HG03175 (cell line): ENCODE results near the gene MYCBP2.
"Not testable (repeated sequence)": the region's sequence is repeated elsewhere in the genome, so short reads cannot be mapped to it uniquely, and the experiment has no call there.

Source experiments
- ATAC-seq: cut with Tn5 transposase; IDR thresholded peaks from one replicate; pipeline ENCODE4 v1.9.1; 2021; ENCODE audit warnings: mild to moderate bottlenecking, moderate library complexity; ENCODE audit not compliant: unreplicated experiment

The MYCBP2 gene

DNA sequence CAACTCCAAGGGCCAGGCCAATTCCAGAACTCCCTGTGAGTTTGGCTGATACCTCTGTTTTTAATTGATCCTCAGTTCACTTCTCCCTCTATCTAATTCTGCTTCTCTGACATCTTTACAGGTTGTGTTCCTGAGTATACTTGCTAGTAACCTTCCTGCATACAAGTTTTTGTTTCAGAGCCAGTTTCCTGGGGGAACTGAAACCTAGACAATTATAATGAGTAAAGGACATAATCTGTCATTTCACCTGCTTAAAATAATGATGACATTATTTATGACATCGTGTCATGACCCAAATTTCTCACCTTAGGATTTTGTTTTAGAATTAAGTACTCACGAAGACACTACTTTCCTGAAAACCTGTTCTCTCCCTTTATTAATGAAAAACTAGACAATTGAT lies 12.5 kb upstream of the MYCBP2 start:
- ATAC-seq = peak; percentile 77

DNA sequence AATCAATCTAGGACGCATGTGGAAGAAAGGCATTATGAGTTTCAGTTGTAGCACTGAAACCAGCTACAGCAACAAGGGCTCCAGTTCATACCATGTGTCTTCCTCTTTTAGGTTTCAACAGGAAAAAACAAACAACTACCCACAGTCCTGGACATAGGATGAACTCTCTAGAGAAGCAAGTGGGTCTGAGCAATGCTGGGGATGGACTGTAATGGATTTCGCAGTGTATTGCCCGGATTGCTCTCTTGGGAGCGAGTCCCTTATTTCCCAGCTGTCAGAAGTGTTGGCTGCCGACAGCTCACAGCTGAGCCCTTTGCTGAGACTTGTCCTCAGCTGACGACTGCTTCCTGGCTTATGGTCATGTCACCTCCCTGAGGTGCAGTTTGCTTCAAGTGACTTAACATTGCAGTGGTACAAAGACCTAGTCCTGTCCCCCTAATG lies 12.1 kb upstream of the MYCBP2 start:
- ATAC-seq = peak; percentile 77

DNA sequence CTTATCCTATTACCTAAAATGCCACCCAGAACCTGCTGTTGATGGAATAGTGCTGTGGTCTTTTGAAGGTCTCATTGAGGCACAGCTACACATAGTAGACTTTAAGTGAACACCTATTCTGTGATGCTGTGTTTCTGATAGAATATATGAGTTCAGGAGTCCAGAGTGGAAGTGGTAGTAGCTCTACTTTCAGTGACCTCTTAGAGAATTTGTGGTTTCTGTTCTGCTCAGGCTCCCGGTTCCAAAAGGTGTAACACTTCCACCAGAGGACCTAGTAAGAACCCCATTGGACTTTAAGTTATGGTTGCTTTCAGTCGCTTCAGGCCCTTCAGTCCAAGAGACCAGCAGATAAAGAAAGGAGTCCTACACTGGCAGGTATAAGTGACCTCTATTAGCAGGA lies 11.4 kb upstream of the MYCBP2 start:
- ATAC-seq = peak; percentile 54

DNA sequence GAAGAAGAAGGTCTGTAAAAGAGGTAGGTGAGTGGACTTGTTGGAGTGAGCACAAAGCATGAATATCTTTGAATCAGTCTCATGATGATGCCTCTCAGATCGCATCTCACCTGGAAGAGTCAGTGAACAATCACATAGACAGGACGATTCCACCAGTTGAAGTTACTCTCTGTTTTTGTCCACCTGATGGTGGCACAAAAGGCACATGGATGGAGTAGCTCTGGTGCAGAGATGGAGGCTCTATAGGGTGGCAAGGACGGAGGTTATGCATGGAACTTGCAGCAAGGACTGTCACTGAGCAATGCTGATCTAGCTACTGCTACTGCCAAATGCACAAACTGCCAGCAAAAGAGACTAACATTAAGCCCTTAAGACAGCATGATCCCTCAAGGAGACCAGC lies 10.3 kb upstream of the MYCBP2 start:
- ATAC-seq = no peak

DNA sequence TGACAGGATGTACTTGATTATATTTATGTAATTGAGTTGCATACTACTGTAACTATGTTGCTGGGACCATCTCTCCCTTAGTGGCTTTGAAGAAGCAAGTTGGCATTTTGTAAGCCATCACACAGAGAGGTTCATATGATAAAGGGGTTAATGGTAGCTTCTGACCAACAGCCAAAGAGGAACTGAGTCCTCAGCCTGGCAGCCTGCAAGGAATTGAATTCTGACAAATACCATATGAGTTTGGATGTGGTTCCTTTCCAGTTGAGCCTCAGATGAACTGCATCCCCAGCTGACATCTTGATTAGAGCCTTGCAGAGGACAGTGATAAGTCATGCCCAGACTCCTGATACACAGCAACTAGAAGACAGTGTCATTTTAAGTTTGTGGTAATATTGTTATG lies 8.6 kb upstream of the MYCBP2 start:
- no peak for ATAC-seq

DNA sequence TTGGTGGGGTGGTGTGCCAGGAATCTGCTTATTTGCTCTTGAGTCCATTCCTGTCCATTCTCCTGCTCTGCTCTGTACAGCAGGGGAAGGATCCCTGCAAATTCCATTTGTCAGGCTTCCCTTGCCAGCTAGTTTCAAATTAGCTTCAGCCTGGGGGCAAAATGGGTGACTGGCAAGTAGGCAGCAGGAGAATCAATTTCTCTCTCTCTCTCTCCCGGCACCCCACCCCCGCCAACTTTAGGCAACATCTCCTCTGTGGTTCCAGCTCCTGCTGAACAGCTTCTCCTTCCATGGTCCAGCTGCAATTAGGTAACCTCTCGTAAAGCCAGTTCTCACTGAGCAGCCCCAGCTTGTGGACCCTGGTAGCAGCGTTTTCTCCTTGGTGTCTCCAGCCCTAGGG lies 6.7 kb upstream of the MYCBP2 start:
- ATAC-seq = no peak

DNA sequence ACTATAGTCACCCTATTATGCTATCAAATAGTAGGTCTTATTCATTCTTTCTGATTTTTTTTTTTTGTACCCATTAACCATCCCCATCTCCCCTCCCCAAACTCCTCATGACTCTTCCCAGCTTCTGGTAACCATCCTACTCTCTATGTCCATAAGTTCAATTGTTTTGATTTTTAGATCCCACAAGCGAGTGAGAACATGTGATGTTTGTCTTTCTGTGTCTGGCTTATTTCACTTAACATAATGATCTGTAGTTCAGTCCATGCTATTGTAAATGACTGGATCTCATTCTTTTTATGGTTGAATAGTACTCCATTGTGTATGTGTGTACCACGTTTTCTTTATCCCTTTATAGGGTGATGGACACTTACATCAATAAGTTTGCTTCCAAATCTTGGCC lies 4.5 kb upstream of the MYCBP2 start:
- no peak for ATAC-seq

DNA sequence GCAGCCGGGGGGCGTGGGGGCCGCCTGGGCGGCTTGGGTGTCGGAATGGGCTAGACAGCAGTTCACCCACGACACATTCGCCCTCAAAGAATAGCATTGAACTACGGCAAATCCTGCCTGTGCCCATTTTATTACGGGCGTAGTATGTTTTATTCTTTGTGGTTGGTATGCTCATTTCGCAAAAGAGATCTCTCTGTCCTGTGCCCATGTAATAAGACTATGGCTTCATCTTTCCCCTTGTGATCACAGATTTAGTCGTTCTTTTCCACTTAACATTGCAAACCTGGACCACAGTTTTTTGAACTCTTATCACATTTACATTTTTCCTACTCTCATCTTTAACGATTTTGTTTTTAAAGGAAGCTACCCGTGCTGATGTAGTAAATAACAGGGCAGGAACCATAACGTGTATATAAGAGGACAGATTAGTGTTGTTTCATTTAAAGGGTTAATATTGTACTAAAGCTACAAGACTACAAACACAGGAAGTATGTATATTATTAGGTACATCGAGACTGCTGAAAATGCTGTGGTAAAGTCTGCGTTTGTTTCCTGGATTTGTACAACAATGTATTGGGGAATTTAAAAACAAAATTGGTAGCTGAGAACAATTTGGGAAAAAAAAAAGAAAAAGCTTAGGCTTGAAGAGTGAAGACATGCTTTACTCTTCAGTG lies 3.2 kb upstream of the MYCBP2 start:
- peak; percentile 0 for ATAC-seq

DNA sequence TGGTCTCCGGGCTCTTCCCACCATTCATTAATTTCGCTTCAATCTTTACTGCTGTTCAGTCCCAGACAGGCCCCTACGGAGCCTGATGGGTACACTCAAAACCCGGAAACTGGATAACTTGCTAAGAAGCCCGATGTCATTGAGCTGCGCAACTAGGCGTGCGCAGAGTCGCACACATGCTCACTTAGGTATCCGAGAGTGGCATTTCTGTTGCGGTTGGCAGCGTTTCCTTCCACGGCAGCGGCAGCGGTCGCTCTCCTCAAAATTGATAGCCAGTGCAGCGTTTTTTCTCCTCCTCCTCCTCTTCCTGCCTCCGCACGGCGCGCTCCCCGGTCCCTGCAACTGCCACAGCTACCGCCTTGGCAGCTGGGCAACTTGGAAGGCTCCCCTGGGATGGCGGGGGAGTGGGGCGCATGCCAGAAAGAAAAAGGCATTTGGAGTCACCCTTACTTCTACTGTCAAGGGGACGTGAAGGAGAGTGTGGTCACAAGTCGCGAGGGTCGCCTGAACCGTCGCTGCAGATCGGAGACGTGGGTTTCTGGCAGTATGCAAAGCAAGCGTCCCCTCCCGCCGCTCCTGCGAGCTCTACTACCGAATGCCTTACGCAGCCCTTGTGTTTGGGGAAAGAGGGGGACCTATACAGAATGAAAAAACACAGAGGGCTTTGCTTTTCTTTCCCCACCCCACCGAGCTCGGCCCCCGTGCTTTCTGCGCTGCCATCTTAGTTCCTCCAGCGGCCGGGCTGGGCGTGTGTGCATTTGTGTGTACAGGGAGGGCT lies 2.4 kb upstream of the MYCBP2 start:
- ATAC-seq = peak; percentile 68

DNA sequence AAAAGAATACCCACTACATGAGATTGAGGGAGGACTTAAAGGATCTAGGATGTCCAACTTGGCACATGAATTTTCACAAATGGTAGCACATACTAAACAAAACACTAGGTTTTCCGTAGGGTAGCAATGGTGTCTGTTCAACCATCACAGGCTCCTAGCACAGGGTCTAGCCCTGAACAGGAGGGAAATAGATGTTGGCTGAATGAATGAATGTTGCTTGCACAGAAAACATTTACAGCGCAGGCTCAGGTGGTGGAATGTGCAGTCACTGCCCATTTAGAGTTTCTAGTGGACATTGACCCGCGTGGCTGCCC lies 1.9 kb upstream of the MYCBP2 start:
- ATAC-seq = peak; percentile 8

DNA sequence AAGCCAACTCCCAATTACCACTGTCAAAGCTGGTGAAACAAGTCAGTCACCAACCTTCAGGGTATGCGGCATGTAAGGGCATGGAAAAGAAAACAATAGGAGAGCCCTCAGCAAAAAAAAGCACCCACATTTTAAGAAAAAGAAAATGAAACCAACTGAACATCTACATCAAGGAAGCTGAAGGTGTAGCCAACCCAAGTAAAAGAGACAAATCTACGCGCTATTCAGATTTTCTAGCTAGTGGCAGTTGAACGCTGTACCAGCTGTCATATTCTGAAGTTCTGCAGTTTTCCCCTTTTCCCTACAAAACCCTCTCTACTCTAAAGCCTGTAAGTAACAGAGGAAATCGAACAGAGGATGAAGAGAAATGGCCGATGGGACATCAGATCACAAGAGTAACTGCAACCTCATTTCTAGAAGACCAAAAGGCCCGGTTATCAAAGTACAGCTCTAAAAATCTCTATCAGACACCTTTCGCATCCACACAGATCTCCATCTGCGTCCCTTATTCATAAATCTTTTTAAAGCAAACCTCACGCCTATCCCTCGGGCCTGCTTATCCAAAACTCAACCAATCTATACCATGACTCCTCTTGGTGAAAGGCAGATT lies 1.4 kb downstream of the MYCBP2 start:
- no peak for ATAC-seq

DNA sequence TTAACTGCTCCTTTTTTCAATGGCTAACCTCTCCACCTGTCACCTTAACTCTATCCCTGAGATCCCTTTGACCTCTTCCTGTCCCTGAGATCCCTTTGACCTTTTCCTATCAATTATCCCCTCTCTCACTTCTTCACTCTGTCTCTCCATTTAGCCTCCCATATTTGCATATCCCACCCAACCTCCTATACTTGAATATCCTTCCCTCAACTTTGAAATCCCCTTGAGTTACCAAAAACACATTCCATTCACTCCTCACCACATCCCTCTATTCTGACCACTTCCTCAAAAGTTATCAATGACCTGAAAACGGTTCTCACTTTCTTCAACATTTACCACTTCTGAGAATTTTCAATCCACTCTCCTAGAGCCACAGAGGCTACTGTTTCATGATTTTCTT lies 3.0 kb downstream of the MYCBP2 start:
- ATAC-seq = no peak

DNA sequence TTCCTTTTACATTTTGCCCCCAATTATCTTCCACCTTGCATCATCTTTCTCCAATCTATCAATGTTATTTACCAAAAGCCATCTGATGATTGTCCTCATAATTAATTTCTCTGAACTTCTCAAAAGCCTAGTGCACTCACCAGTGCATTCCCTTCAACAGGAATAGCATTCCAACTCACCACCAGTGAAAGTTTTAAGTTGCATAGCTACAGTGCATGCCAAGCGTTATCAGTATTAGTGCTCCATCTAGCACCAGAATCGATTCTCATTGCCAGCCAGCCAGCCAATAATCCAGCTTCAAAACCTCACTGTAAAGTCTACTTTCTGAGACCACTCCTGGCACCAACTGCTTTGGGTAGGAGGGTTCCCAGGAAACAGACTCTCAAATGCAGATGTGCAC lies 7.4 kb downstream of the MYCBP2 start:
- no peak for ATAC-seq

DNA sequence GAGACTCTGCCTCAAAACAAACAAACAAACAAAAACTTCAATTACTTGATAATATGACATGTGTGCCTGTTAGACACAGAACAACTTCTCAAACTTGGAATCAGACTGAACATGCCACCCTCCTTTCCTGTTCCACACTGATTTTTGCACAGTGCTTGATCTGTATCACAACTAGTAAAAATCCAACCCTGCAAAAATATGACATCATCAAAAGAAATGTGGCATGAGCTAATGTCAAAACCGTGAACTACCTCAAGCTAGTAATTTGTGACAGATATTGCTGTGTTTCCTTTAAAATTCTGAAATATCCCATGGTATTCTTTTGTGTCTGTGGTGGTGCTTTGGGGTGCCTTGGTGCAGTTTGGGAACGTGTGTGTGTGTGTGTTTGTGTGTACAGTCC lies 8.2 kb downstream of the MYCBP2 start:
- no peak for ATAC-seq

DNA sequence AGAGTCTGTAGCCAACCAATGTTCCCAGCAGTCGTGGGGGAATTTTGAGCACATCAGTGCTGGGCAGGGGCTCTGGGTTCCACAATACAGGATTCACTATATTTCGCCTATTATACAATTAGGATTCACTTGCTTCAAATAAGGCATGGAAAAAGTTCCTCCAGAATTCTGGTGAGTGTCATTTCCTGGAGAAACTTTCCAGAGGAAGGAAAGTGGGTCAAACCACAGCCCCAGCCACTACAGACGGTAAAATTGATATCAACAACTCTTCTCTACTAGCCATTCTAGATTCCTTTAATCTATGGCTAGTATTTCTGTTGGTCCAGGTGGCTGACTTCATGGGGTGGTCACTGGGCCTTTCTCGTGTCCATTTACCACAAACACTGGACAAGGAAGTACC lies 10.5 kb downstream of the MYCBP2 start:
- ATAC-seq = no peak

DNA sequence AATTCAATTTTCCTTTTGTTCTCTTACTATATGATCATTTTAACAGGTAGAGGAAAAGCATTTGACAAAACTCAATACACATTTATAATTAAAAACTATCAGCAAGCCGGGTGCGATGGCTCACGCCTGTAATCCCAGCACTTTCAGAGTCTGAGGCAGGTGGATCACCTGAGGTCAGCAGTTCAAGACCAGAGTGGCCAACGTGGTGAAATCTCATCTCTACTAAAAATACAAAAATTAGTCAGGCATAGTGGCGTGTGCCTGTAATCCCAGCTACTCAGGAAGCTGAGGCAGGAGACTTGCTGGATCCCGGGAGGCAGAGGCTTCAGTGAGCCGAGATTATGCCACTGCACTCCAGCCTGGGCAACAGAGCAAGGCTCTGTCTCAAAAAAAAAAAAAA lies 11.4 kb downstream of the MYCBP2 start:
- ATAC-seq = not testable (repeated sequence)

DNA sequence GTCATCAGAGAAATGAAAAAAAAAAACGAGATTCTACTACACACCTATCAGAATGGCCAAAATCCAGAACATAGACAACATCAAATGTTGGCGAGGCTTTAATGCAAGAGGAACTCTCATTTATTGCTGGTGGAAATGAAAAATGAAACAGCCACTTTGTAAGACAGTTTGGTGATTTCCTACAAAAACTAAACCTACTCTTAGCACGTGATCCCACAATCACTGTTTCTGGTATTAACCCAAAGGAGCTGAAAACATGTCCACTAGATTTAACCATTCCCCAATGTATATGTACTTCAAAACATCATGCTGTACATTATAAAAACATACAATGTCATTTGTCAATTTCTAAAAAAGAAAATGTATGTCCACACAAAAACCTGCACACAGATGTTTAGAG lies 13.0 kb downstream of the MYCBP2 start:
- no peak for ATAC-seq

DNA sequence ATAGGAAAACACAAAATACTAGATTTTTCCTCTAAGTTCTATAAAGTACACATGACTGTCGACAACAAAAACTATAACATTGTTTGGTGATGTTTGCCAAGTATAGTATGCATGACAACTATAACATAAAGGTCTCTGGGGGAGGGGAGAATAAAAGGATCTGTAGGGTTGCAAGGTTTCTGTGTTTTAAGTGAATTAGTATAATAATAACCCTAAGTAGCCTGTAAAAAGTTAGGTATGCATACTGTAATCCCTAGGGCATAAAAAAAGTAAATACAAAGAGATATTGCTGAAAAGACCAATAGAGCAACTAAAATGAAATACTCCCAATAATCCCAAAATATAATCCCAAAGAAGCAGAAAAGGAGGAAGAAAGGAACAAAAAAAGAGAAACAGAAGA lies 14.6 kb downstream of the MYCBP2 start:
- ATAC-seq = no peak

DNA sequence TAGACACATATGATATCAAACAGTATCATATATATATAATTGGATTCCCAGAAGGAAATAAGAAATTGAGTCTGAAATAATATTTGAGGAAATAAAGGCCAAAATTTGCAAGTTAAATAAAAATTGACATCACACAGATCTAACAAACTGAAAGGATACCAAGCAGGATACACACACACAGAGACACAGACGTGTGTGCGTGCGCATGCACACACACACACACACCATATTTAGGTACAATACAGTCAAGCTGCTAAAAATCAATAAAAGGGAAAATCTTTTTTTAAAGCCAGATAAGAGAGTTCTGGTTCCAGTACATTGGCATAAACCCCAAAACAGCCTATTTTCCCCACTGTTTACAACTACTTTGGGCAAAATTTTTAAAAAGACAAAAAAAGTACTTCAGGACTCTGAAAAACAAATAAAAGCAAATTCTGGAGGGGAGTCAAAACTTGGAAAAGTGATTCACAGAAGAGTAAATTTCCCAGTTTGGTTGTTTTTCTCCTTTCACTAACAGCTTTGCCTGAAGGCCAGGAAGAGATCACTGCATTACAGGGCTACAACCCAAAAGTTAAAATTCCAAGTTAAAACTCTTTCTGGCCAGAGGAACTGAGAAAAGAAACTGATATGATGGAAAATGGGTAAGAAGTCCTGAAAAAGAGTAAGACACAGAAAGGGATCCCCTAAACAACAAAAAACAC lies 16.2 kb downstream of the MYCBP2 start:
- ATAC-seq = no peak

DNA sequence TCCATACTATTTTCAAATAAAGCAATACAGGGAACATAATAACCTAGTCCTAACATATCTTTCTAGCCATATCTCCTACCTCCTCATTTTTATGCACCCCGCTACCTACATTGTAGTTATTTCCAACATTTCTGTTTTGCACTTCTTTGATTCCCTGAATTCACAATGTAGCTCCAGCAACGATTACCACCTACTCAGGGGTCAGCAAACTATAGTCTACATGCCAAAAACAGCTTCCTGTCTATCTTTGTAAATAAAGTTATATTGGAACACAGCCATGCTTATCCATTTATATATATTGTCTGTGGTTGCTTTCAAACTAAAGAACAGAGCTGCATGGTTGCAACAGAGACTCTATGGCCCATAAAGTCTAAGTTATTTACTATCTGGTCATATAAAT lies 16.7 kb downstream of the MYCBP2 start:
- ATAC-seq = no peak

DNA sequence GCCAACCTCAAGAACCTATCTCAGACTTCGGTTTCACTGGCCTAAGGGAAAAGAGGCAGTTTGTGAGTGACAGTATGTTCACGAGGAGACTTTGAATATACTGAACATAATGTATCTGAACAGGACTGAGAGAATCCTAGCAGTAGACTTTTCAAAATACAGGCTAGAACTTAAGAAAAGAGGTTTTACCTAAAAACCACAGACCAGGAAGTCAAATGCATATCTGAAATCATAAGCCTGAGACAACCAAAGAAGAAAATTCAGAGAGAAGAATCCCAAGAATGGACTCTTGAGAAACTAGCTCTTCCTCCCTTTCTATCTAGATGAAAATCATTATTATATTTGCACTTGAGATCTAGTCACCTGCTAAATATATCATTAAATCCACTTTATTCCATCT lies 17.6 kb downstream of the MYCBP2 start:
- no peak for ATAC-seq

DNA sequence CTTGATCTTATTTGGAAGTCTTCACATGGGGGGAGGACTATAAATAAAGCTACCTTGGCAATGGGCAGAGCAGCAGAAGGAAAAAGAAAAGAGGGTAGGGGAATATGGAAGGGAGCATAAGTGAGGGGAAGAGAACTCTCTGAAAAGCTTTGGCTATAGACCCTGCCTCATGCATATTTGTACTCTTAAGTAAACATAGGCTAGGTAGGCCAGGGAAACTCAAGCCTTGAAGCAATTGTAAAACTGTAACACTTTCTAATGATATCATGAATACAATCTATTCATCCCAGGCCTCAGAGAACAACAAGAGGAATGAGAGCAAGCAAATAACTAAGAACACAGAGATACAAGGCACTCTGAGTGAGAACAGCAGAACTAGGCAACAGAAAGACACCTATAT lies 20.4 kb downstream of the MYCBP2 start:
- ATAC-seq = no peak
